ENCODE results near the gene DNAJC3. TPM values are rescaled to one million over a fixed set of nuclear protein-coding genes. Genes with fewer than 3 reads are reported as not detected.

The DNAJC3 gene
- polyA plus RNA-seq, 1 donor (not counting 4 experiments of a cell fraction or from before 2014, with no cell fraction given) = 23.8 TPM

DNA sequence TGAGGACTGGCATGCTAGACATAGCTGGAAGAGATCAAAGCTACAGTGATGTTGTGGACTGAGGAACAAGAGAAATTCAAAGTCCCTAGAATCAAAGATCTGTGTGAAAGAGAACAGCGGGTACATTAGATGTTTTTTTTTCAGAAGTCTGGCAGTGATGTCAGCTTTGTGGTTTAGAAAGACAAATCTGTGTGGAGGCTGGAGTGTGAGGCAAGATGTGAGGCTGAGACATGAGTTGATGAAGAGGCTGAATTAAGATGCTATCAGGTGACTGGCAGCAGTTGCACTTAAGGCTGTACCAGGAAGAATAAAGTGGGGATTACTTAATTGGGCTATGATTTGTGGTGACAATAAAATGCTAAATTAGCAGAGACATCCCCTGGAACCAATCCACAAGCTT is 46.5 kb downstream of the DNAJC3 start:
- H3K4me2 ChIP-seq (ENCODE audit: control insufficient read depth, extremely low read depth, insufficient read depth, low read depth, low read length) = no peak overlapping the region
- H2AFZ ChIP-seq (ENCODE audit: control insufficient read depth, low read length) = no peak overlapping the region
- no peaks in the 10 kb centered on the region for H3K4me1 ChIP-seq (ENCODE audit: control insufficient read depth, extremely low read depth, insufficient read depth, low read length)
- no peak overlapping the region for H3K9ac ChIP-seq (ENCODE audit: control insufficient read depth, extremely low read depth, insufficient read depth, low read length)
- FAIRE-seq (no peak), DNase-seq (ENCODE audit: low read depth, low spot score) (no peak)
- no peak overlapping the region for H3K27ac ChIP-seq (ENCODE audit: control insufficient read depth, insufficient read depth, low read length)
- H3K9me1 ChIP-seq (ENCODE audit: control insufficient read depth, extremely low read depth, insufficient read depth, low read length) = no peaks in the 10 kb centered on the region
- H3K27me3 ChIP-seq (ENCODE audit: control insufficient read depth, extremely low read depth, insufficient read depth, low read length) = no peaks in the 10 kb centered on the region
- no peak for TF ChIP-seq CTCF (optimal IDR thresholded peaks at IDR 0.05 in 1 of 3, IDR thresholded peaks at IDR 0.05 in 1 of 3, conservative IDR thresholded peaks at IDR 0.05 in 1 of 3; ENCODE audit: extremely low read depth in 1 of 3, insufficient read depth in 2 of 3, low read length in 3 of 3)
- TF ChIP-seq EZH2 (IDR thresholded peaks at IDR 0.05; ENCODE audit: low read length) = no peak
- H3K4me3 ChIP-seq (ENCODE audit: control insufficient read depth in 2 of 3, extremely low read depth in 1 of 3, insufficient read depth in 2 of 3, low read depth in 1 of 3, low read length in 3 of 3) = no peak overlapping the region
- H3K9me3 ChIP-seq (ENCODE audit: control insufficient read depth, low read depth, low read length) = no peaks in the 10 kb centered on the region
- dilution Hi-C loops (cut with MboI; ENCODE audit: extremely low pct_ligation_motif_present, low sequenced_read_pairs) = no loop called here
- peaks cover 2 to 4% of the 10 kb centered on the region in 2 experiments for H3K36me3 ChIP-seq (ENCODE audit: control insufficient read depth in 2 of 2, extremely low read depth in 1 of 2, insufficient read depth in 2 of 2, low read length in 2 of 2)
- H4K20me1 ChIP-seq (ENCODE audit: control insufficient read depth, extremely low read depth, insufficient read depth, low read length) = no peaks in the 10 kb centered on the region
- peaks cover 19% of the 10 kb centered on the region for H3K79me2 ChIP-seq (ENCODE audit: control insufficient read depth, insufficient read depth, low read length)

DNA sequence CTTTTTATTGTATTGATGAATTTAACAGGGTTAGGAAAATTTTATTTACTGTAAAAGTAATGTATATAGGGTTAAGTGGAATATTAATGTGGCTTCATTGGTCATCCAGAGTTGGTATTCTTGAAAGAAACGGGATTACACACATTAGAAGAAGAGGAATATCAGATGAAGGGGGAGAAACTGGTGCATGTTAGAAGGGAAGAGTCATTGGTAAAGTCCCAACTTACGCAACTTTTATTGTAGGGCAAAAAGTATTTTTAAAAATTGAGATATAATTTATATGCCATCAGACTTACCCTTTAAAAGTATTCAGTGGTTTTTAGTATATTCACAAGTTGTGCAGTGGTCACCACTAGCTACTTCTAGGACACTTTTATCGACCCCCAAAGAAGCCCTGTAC is 47.3 kb downstream of the DNAJC3 start:
- Histone ChIP-seq H3K9me3 (ENCODE audit: control insufficient read depth, low read depth, low read length) (no peaks in the 10 kb centered on the region), H3K36me3 (ENCODE audit: control insufficient read depth in 2 of 2, extremely low read depth in 1 of 2, insufficient read depth in 2 of 2, low read length in 2 of 2) (peaks cover 2 to 4% of the 10 kb centered on the region in 2 experiments), H3K4me2 (ENCODE audit: control insufficient read depth, extremely low read depth, insufficient read depth, low read depth, low read length) (no peak overlapping the region), H3K27me3 (ENCODE audit: control insufficient read depth, extremely low read depth, insufficient read depth, low read length) (no peaks in the 10 kb centered on the region), H3K9ac (ENCODE audit: control insufficient read depth, extremely low read depth, insufficient read depth, low read length) (no peak overlapping the region), H3K9me1 (ENCODE audit: control insufficient read depth, extremely low read depth, insufficient read depth, low read length) (no peaks in the 10 kb centered on the region), H3K4me1 (ENCODE audit: control insufficient read depth, extremely low read depth, insufficient read depth, low read length) (no peaks in the 10 kb centered on the region), H3K4me3 (ENCODE audit: control insufficient read depth in 2 of 3, extremely low read depth in 1 of 3, insufficient read depth in 2 of 3, low read depth in 1 of 3, low read length in 3 of 3) (no peak overlapping the region), H3K79me2 (ENCODE audit: control insufficient read depth, insufficient read depth, low read length) (peaks cover 24% of the 10 kb centered on the region), H3K27ac (ENCODE audit: control insufficient read depth, insufficient read depth, low read length) (no peak overlapping the region), H4K20me1 (ENCODE audit: control insufficient read depth, extremely low read depth, insufficient read depth, low read length) (no peaks in the 10 kb centered on the region), H2AFZ (ENCODE audit: control insufficient read depth, low read length) (no peak overlapping the region)
- FAIRE-seq (no peak), DNase-seq (ENCODE audit: low read depth, low spot score) (no peak)
- dilution Hi-C loops (cut with MboI; ENCODE audit: extremely low pct_ligation_motif_present, low sequenced_read_pairs) = no loop called here
- TF ChIP-seq CTCF (optimal IDR thresholded peaks at IDR 0.05 in 1 of 3, IDR thresholded peaks at IDR 0.05 in 1 of 3, conservative IDR thresholded peaks at IDR 0.05 in 1 of 3; ENCODE audit: extremely low read depth in 1 of 3, insufficient read depth in 2 of 3, low read length in 3 of 3) (no peak), EZH2 (IDR thresholded peaks at IDR 0.05; ENCODE audit: low read length) (no peak)
